ENCODE measurements around the gene SMYD3.

The SMYD3 gene

DNA sequence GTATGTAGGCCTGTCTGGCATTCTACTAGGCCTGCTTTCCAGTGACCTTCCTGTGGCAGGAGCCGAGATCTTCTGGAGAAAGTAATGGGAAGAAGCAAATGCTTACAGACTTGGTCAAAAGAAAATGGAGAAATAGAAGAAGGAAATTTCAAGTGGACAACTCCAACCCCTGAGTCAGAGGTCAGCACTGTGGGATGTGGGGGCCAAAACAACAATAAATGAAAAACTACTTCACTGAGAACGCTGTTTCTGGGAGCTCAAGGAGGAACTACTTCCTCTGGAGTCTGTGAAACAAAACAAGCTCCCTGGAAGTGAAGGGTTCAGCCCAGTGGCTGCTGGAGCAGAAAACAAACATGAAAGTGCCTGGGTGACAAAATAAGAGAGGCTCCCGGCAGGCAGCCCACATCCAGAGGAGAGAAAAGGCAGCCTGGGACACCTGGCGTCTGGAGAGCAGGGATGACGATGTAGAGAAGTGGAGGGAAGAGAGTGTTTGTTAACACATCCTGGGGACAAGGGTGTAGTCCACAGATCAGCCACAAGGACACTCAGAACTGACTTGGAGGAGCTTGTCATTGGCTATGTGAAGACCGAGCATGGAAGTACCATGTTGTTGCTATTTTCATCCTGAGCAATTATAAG lies 355.2 kb downstream of the SMYD3 start:
- TF ChIP-seq, protein P1, sequence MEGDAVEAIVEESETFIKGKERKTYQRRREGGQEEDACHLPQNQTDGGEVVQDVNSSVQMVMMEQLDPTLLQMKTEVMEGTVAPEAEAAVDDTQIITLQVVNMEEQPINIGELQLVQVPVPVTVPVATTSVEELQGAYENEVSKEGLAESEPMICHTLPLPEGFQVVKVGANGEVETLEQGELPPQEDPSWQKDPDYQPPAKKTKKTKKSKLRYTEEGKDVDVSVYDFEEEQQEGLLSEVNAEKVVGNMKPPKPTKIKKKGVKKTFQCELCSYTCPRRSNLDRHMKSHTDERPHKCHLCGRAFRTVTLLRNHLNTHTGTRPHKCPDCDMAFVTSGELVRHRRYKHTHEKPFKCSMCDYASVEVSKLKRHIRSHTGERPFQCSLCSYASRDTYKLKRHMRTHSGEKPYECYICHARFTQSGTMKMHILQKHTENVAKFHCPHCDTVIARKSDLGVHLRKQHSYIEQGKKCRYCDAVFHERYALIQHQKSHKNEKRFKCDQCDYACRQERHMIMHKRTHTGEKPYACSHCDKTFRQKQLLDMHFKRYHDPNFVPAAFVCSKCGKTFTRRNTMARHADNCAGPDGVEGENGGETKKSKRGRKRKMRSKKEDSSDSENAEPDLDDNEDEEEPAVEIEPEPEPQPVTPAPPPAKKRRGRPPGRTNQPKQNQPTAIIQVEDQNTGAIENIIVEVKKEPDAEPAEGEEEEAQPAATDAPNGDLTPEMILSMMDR (IDR thresholded peaks at IDR 0.05; ENCODE audit: insufficient read depth, low read length, poor library complexity, severe bottlenecking), result no peak
- DNase-seq (ENCODE audit: extremely low read depth, insufficient read length), result no peak

DNA sequence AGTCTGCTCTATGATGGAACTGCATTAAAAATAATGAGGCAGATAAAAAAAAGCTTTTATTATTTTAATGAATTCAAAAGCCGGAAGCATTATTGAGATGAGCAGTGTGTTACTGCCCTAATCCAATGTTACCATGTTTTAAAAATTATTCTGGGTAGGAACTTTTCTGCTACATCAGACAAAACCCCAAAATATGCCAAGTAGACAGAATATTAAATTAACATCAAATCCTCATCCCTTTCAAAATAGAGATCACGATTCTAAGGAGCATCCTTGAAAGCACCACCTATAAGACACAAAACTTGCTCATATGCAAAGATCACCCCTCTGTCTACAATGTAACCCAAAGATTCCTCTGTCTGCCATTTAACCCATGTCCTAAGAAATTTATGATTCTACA lies 357.5 kb downstream of the SMYD3 start:
- no peaks in the 10 kb centered on the region for H3K36me3 ChIP-seq (ENCODE audit: control insufficient read depth, insufficient read depth, low read length)
- H3K4me3 ChIP-seq (replicated peaks; ENCODE audit: low read depth, low read length), result no peak overlapping the region
- TF ChIP-seq, protein P1 (IDR thresholded peaks at IDR 0.05; ENCODE audit: insufficient read depth, low read length, poor library complexity, severe bottlenecking), result no peak
- DNase-seq (ENCODE audit: extremely low read depth, insufficient read length), result no peak
- H3K27me3 ChIP-seq (replicated peaks; ENCODE audit: control insufficient read depth, insufficient read depth, low read length), result no peaks in the 10 kb centered on the region

More for the DNA sequence above, 355.2 kb downstream of the SMYD3 start:
- Histone ChIP-seq H3K36me3 (ENCODE audit: control insufficient read depth, insufficient read depth, low read length) (no peaks in the 10 kb centered on the region), H3K27me3 (replicated peaks; ENCODE audit: control insufficient read depth, insufficient read depth, low read length) (no peaks in the 10 kb centered on the region), H3K4me3 (replicated peaks; ENCODE audit: low read depth, low read length) (no peak overlapping the region)

DNA sequence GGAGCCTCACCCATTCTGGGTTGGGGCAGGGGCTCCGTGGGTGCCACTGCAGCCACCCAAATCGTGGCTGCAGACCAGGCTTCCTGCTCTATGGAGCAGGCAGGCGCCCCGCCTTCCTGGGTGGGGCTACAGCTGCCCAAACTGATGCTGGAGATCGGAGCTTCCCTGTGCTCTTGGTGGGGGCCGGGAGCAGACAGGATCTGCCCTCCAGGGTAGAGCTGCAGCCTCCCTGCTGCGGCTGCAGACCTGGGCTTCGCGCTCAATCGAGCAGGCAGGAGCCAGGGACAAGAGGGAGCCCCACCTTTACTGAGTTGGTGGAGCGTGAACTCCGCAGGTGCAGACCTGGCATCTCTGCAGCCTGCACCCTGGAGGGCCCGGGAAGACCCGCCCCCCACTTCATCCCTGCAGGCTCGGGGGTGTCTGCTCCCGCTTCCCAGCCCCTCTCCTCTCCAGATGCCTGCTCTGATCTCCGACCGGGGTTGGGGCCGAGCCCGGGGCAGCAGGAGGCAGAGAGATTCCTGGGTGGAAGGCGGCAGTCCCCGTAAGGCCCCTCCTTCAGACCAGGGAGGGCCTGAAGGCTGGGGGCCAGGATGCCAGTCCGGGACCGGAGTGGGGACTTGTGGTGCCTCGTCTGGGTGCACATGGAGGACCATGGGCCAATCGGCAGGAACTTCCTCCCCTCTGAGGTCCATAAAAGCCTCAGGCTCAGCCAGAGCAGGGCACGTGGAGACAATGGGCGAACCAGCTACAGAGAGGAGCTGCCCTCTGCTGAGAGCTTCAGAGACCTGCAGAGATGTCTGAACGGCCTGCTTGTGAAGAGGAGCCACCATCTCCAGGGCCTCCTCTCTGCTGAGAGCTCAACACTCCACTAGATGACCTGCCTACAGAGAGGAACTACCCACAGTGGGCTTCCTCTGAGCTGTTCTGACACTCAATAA lies 359.3 kb downstream of the SMYD3 start:
- H3K27me3 ChIP-seq (replicated peaks; ENCODE audit: control insufficient read depth, insufficient read depth, low read length), result no peaks in the 10 kb centered on the region
- TF ChIP-seq, protein P1 (IDR thresholded peaks at IDR 0.05; ENCODE audit: insufficient read depth, low read length, poor library complexity, severe bottlenecking), result no peak
- no peak for DNase-seq (ENCODE audit: extremely low read depth, insufficient read length)
- H3K36me3 ChIP-seq (ENCODE audit: control insufficient read depth, insufficient read depth, low read length), result no peaks in the 10 kb centered on the region
- H3K4me3 ChIP-seq (replicated peaks; ENCODE audit: low read depth, low read length), result no peak overlapping the region

DNA sequence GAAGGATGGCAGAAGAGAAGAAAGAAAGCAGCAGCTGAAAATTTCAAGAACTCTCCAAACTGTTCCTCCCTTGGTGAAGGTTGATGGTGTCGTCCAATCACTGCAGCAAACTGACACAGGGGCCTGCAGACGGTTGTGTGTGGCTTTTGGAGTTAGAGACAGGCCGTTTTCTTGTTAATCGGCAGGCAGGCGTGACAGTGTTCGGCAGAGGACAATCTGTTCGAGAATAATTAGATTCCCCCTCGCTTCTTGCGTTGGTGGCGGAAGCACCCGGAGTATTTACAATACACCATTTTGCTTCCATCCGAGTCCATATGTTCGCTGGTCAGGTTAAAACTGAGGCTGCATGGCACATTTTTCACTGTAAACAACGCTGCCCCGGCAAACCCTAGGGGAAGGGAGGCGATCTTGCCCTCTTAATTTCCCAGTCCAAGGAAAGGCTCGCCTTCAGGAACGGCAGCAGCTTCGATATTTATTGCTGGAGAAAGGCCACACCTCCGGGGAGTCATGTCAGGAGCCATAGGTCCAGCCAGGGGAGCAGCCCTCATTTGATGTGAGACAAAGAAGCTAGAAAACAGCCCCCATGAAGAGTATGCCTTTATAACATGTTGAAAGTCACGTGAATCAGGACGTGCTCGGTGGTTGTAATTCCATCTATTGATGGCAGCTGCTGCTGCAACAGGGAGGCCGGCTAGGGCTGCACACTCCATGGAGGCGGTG lies 360.1 kb downstream of the SMYD3 start:
- no peaks in the 10 kb centered on the region for H3K36me3 ChIP-seq (ENCODE audit: control insufficient read depth, insufficient read depth, low read length)
- TF ChIP-seq, protein P1 (IDR thresholded peaks at IDR 0.05; ENCODE audit: insufficient read depth, low read length, poor library complexity, severe bottlenecking), result no peak
- H3K27me3 ChIP-seq (replicated peaks; ENCODE audit: control insufficient read depth, insufficient read depth, low read length), result no peaks in the 10 kb centered on the region
- no peak for DNase-seq (ENCODE audit: extremely low read depth, insufficient read length)
- no peak overlapping the region for H3K4me3 ChIP-seq (replicated peaks; ENCODE audit: low read depth, low read length)

DNA sequence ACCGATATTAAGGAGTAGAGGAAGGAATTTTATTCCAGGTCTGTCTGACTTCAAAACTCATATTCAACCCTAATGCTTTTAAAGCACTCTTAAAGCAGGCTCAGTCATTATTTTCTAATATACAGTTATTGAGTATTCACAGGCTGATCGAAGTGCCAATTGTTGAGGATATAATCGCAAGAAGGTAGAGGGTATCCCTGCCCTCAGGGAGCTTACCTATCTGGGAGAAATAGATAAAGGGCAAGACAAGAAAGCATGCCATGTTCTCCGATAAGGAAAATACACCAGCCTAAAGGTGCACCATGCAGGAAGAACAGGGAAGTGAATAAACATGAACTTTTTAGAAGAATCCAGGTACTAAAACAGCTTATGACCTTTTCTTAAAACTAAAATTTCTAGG lies 361.2 kb downstream of the SMYD3 start:
- no peak for DNase-seq (ENCODE audit: extremely low read depth, insufficient read length)
- H3K27me3 ChIP-seq (replicated peaks; ENCODE audit: control insufficient read depth, insufficient read depth, low read length), result no peaks in the 10 kb centered on the region
- H3K4me3 ChIP-seq (replicated peaks; ENCODE audit: low read depth, low read length), result no peak overlapping the region
- TF ChIP-seq, protein P1 (IDR thresholded peaks at IDR 0.05; ENCODE audit: insufficient read depth, low read length, poor library complexity, severe bottlenecking), result no peak
- H3K36me3 ChIP-seq (ENCODE audit: control insufficient read depth, insufficient read depth, low read length), result no peaks in the 10 kb centered on the region

Measured in GM06990 (cell line).